Measurements from ENCODE around the gene SCMH1.

GRCh38 chr1:41238311-41238988 lies 3.7 kb downstream of the SCMH1 start:
- no peak for TF ChIP-seq POLR2A (IDR thresholded peaks at IDR 0.05)
- TF ChIP-seq EP300 (IDR thresholded peaks at IDR 0.05): no peak
- TF ChIP-seq CTCF (IDR thresholded peaks at IDR 0.05): no peak

All from tibial nerve (tissue), 4 donors.